ENCODE measurements around the gene EME2.
"Not testable (repeated sequence)": the region's sequence is repeated elsewhere in the genome, so short reads cannot be mapped to it uniquely, and the experiment has no call there.

Gene EME2

GRCh38 chr16:1793578-1794220, 21.1 kb downstream of the EME2 start, which contains the start of gene IGFALS:
TSS of gene IGFALS (minus strand) at chr16:1793705. CDS start at chr16:1793652, 53 bp downstream.
- H3K9me3 ChIP-seq (ENCODE audit: control insufficient read depth, low read length): peaks cover 7% of the 10 kb centered on the region
- H2BK5ac ChIP-seq (ENCODE audit: low read depth, low read length, poor library complexity, severe bottlenecking): no peak within 1 kb of the TSS
- H3K79me1 ChIP-seq (replicated peaks; ENCODE audit: low read length, poor library complexity, severe bottlenecking): peaks cover 13% of the 10 kb centered on the region
- no peak within 1 kb of the TSS for H2AFZ ChIP-seq (ENCODE audit: low read depth, low read length)
- no peak within 1 kb of the TSS for H3K4ac ChIP-seq (ENCODE audit: low read depth in 1 of 2, low read length in 2 of 2)
- no peak within 1 kb of the TSS for H3K27ac ChIP-seq (ENCODE audit: low read length, poor library complexity, severe bottlenecking)
- peak within 1 kb of the TSS; percentile 39 for H4K91ac ChIP-seq (ENCODE audit: low read length)
- H2BK12ac ChIP-seq (ENCODE audit: low read length in 2 of 2): no peak within 1 kb of the TSS
- H3K4me3 ChIP-seq (ENCODE audit: insufficient read depth in 1 of 2, low read depth in 1 of 2, low read length in 2 of 2): no peak within 1 kb of the TSS
- H3K9ac ChIP-seq (ENCODE audit: low read length): no peak within 1 kb of the TSS
- H3K23ac ChIP-seq (ENCODE audit: low read length in 2 of 2): no peak within 1 kb of the TSS
- H3K18ac ChIP-seq (ENCODE audit: low read depth in 1 of 2, low read length in 2 of 2): no peak within 1 kb of the TSS
- H2BK120ac ChIP-seq (ENCODE audit: low read depth, low read length): no peak within 1 kb of the TSS
- no peak within 1 kb of the TSS for H2AK5ac ChIP-seq (ENCODE audit: low read length, severe bottlenecking)
- no peak within 1 kb of the TSS for H3K4me2 ChIP-seq (ENCODE audit: low read length, poor library complexity, severe bottlenecking)
- H3K27me3 ChIP-seq (ENCODE audit: control insufficient read depth in 1 of 2, insufficient read depth in 1 of 2, low read length in 2 of 2): no peaks in the 10 kb centered on the region
- H3K36me3 ChIP-seq (ENCODE audit: control insufficient read depth in 1 of 2, insufficient read depth in 2 of 2, low read depth in 1 of 2, low read length in 2 of 2): peaks cover 10 to 52% of the 10 kb centered on the region in 2 experiments
- DNase-seq: no peak
- H4K8ac ChIP-seq (ENCODE audit: low read length): peak within 1 kb of the TSS; percentile 20
- H3K14ac ChIP-seq (ENCODE audit: low read length in 2 of 2): no peak within 1 kb of the TSS
- 95% methylated on average over 28 of the region's 28 CpGs for WGBS
- H2BK15ac ChIP-seq (ENCODE audit: low read depth, poor library complexity, severe bottlenecking): no peak within 1 kb of the TSS
- peaks cover 6% of the 10 kb centered on the region for H3K4me1 ChIP-seq (ENCODE audit: control insufficient read depth, insufficient read depth, low read depth, low read length)

GRCh38 chr16:1794221-1794871, 21.7 kb downstream of the EME2 start:
- Histone ChIP-seq H4K91ac (ENCODE audit: low read length) (peak overlapping the region; percentile 39), H2BK120ac (ENCODE audit: low read depth, low read length) (no peak overlapping the region), H3K4me2 (ENCODE audit: low read length, poor library complexity, severe bottlenecking) (no peak overlapping the region), H3K4me3 (ENCODE audit: insufficient read depth in 1 of 2, low read depth in 1 of 2, low read length in 2 of 2) (no peak overlapping the region), H2AK5ac (ENCODE audit: low read length, severe bottlenecking) (no peak overlapping the region), H3K36me3 (ENCODE audit: control insufficient read depth in 1 of 2, insufficient read depth in 2 of 2, low read depth in 1 of 2, low read length in 2 of 2) (peaks cover 6 to 45% of the 10 kb centered on the region in 2 experiments), H3K9ac (ENCODE audit: low read length) (no peak overlapping the region), H3K14ac (ENCODE audit: low read length in 2 of 2) (no peak overlapping the region), H3K9me3 (ENCODE audit: control insufficient read depth, low read length) (peaks cover 7% of the 10 kb centered on the region), H2BK15ac (ENCODE audit: low read depth, poor library complexity, severe bottlenecking) (no peak overlapping the region), H3K4me1 (ENCODE audit: control insufficient read depth, insufficient read depth, low read depth, low read length) (peaks cover 6% of the 10 kb centered on the region), H3K18ac (ENCODE audit: low read depth in 1 of 2, low read length in 2 of 2) (no peak overlapping the region), H3K23ac (ENCODE audit: low read length in 2 of 2) (no peak overlapping the region), H2BK12ac (ENCODE audit: low read length in 2 of 2) (no peak overlapping the region), H2BK5ac (ENCODE audit: low read depth, low read length, poor library complexity, severe bottlenecking) (no peak overlapping the region), H3K79me1 (replicated peaks; ENCODE audit: low read length, poor library complexity, severe bottlenecking) (peaks cover 12% of the 10 kb centered on the region), H3K27me3 (ENCODE audit: control insufficient read depth in 1 of 2, insufficient read depth in 1 of 2, low read length in 2 of 2) (no peaks in the 10 kb centered on the region), H3K27ac (ENCODE audit: low read length, poor library complexity, severe bottlenecking) (no peak overlapping the region), H2AFZ (ENCODE audit: low read depth, low read length) (no peak overlapping the region), H4K8ac (ENCODE audit: low read length) (no peak overlapping the region), H3K4ac (ENCODE audit: low read depth in 1 of 2, low read length in 2 of 2) (no peak overlapping the region)
- whole genome bisulfite sequencing: 77% methylated on average over 18 of the region's 18 CpGs
- DNase-seq: no peak

- H2BK5ac ChIP-seq (ENCODE audit: low read depth, low read length, poor library complexity, severe bottlenecking): no peak overlapping the region
- H2BK12ac ChIP-seq (ENCODE audit: low read length in 2 of 2): no peak overlapping the region
- peaks cover 6 to 38% of the 10 kb centered on the region in 2 experiments for H3K36me3 ChIP-seq (ENCODE audit: control insufficient read depth in 1 of 2, insufficient read depth in 2 of 2, low read depth in 1 of 2, low read length in 2 of 2)
- 92% methylated on average over 32 of the region's 32 CpGs for WGBS
- DNase-seq: no peak
- no peak overlapping the region for H3K4ac ChIP-seq (ENCODE audit: low read depth in 1 of 2, low read length in 2 of 2)
- H3K4me3 ChIP-seq (ENCODE audit: insufficient read depth in 1 of 2, low read depth in 1 of 2, low read length in 2 of 2): no peak overlapping the region
- H3K9me3 ChIP-seq (ENCODE audit: control insufficient read depth, low read length): peaks cover 7% of the 10 kb centered on the region
- H3K27me3 ChIP-seq (ENCODE audit: control insufficient read depth in 1 of 2, insufficient read depth in 1 of 2, low read length in 2 of 2): no peaks in the 10 kb centered on the region
- H2BK15ac ChIP-seq (ENCODE audit: low read depth, poor library complexity, severe bottlenecking): no peak overlapping the region
- H4K8ac ChIP-seq (ENCODE audit: low read length): no peak overlapping the region
- no peak overlapping the region for H3K9ac ChIP-seq (ENCODE audit: low read length)
- no peak overlapping the region for H3K27ac ChIP-seq (ENCODE audit: low read length, poor library complexity, severe bottlenecking)
- peaks cover 6% of the 10 kb centered on the region for H3K4me1 ChIP-seq (ENCODE audit: control insufficient read depth, insufficient read depth, low read depth, low read length)
- no peak overlapping the region for H3K14ac ChIP-seq (ENCODE audit: low read length in 2 of 2)
- H3K79me1 ChIP-seq (replicated peaks; ENCODE audit: low read length, poor library complexity, severe bottlenecking): peaks cover 6% of the 10 kb centered on the region
- H4K91ac ChIP-seq (ENCODE audit: low read length): no peak overlapping the region
- no peak overlapping the region for H3K4me2 ChIP-seq (ENCODE audit: low read length, poor library complexity, severe bottlenecking)
- no peak overlapping the region for H2AFZ ChIP-seq (ENCODE audit: low read depth, low read length)
- no peak overlapping the region for H2AK5ac ChIP-seq (ENCODE audit: low read length, severe bottlenecking)
- no peak overlapping the region for H3K23ac ChIP-seq (ENCODE audit: low read length in 2 of 2)
- H2BK120ac ChIP-seq (ENCODE audit: low read depth, low read length): no peak overlapping the region
- no peak overlapping the region for H3K18ac ChIP-seq (ENCODE audit: low read depth in 1 of 2, low read length in 2 of 2)
Observed at GRCh38 chr16:1794908-1795666, 22.5 kb downstream of the EME2 start.

- not testable (repeated sequence) for H4K91ac ChIP-seq (ENCODE audit: low read length); H3K27me3 ChIP-seq (ENCODE audit: control insufficient read depth in 1 of 2, insufficient read depth in 1 of 2, low read length in 2 of 2); H2AK5ac ChIP-seq (ENCODE audit: low read length, severe bottlenecking); DNase-seq; H2BK5ac ChIP-seq (ENCODE audit: low read depth, low read length, poor library complexity, severe bottlenecking); H3K4me3 ChIP-seq (ENCODE audit: insufficient read depth in 1 of 2, low read depth in 1 of 2, low read length in 2 of 2); H3K9me3 ChIP-seq (ENCODE audit: control insufficient read depth, low read length); H3K79me1 ChIP-seq (replicated peaks; ENCODE audit: low read length, poor library complexity, severe bottlenecking); H2BK12ac ChIP-seq (ENCODE audit: low read length in 2 of 2); H2BK120ac ChIP-seq (ENCODE audit: low read depth, low read length); H3K4me2 ChIP-seq (ENCODE audit: low read length, poor library complexity, severe bottlenecking); H3K18ac ChIP-seq (ENCODE audit: low read depth in 1 of 2, low read length in 2 of 2); H3K14ac ChIP-seq (ENCODE audit: low read length in 2 of 2); H3K9ac ChIP-seq (ENCODE audit: low read length); H3K4me1 ChIP-seq (ENCODE audit: control insufficient read depth, insufficient read depth, low read depth, low read length); H2AFZ ChIP-seq (ENCODE audit: low read depth, low read length); H2BK15ac ChIP-seq (ENCODE audit: low read depth, poor library complexity, severe bottlenecking); H3K36me3 ChIP-seq (ENCODE audit: control insufficient read depth in 1 of 2, insufficient read depth in 2 of 2, low read depth in 1 of 2, low read length in 2 of 2); H3K23ac ChIP-seq (ENCODE audit: low read length in 2 of 2); H3K4ac ChIP-seq (ENCODE audit: low read depth in 1 of 2, low read length in 2 of 2); H4K8ac ChIP-seq (ENCODE audit: low read length); H3K27ac ChIP-seq (ENCODE audit: low read length, poor library complexity, severe bottlenecking)
- WGBS: 82% methylated on average over 4 of the region's 5 CpGs
Observed at GRCh38 chr16:1799263-1799662, 26.7 kb downstream of the EME2 start.
